Subcutaneous adipose tissue (tissue), 4 donors: ENCODE measurements around the gene NELL1. TPM values are rescaled to one million over a fixed set of nuclear protein-coding genes. Genes with fewer than 3 reads are reported as not detected.

Source experiments
- CTCF ChIP-seq: fragments of 450-650 bp; IDR thresholded peaks from one replicate; pipeline ENCODE4 v1.5.1; 2016; ENCODE audit warnings: low read depth, mild to moderate bottlenecking, control low read depth, antibody characterized with exemption, moderate library complexity
- total RNA-seq, 4 donors: library from RNA; depleted of rRNA; stranded (reverse); fragments of >200 nt; gene quantifications; one replicate each; pipeline ENCODE4 v1.1.0, GENCODE V29; 2016

The NELL1 gene
- total RNA-seq, 4 donors from 2014 or later: not detected

DNA sequence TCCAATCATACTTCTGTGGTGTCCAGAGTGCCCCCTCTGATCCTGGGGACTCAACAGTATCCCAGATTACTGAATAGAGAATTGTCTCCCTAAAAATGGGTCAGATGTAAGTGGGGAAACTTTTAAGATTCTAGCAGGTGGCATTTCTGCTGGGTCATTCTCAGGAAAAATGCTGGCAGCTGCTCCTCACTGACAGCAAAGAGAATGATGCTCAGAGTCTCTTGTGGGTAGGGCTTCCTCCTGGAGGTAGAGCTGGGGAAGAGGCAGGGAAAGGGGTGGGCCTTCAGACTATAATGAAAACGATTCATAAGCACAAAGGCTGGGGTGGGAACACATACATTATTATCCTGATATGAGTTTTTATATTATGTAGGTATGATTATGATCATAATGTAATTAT, 647.2 kb downstream of the NELL1 start:
- no peak for TF ChIP-seq CTCF

DNA sequence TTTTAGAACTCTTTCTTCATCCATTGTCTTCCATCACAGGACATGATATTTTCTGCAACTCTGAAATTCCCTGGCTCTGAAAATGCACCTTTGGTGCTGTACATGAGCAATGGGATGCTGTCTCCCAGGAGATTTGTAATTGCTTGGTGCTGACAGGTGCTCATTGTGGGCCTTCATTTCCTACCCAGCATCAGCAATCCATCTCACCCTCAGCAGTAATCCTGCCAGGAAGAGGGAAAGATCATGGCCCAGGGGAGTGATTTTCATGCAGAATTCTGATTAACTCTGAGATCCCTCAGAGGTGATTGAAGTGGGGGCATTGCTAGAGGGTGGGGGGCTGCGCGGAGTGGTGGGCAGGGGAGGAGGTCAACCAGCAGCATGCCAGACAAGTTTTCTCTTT, 651.7 kb downstream of the NELL1 start:
- TF ChIP-seq CTCF: no peak

DNA sequence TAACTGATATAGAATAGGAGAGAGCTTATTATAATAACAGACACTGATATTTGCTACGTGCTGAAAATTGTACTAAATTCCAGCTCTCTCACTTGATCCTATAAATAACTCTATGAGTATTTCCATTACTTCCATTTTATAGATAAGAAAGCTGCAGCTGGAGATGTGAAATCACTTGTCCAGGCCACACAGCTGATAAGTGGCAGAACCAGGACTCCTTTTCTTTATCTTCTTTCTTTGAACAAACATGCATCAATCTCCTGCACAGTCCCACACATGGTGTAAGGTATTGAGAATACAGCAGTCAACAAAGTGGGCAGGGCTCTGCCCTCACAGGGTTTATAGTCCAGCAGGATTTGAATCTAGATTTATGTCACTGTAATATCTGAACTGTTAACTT, 652.1 kb downstream of the NELL1 start:
- no peak for TF ChIP-seq CTCF

- no peak for TF ChIP-seq CTCF
These were observed 654.2 kb downstream of the NELL1 start for GRCh38 chr11:21323617-21324016.

DNA sequence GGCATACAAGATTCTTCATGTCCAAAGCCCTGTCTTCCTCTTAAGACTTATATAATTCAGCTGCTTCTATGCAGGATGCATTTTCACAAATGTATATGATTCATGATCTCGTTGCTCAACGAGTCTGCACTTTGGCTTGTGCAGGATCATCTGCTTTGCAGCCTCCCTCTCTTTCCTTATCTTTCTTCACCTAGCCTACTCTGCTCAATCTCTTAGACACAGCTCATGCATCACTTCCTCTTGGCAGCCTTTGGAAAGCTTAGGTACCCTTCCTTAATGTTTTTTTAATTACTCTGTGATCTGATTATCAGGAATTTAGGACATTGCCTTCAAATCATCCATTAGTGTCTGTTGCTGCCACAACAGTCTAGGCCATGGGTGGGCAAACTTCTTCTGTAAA, 673.8 kb downstream of the NELL1 start:
- TF ChIP-seq CTCF: no peak

DNA sequence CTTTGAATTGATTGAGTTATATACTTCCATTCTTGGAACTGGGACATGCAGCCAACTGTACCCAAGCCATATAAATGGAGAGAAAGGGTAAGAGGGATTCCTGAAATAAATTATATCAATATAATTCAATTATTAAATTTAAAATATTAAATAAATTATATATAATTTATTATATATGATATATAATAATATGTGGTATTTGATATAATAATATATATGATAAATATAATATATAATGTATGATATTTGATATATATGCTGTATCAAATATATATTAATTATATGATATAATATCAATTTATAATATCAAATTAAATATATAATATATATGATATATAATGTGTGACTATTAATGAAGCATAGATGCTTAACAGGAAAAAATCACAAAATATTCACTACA, 677.0 kb downstream of the NELL1 start:
- no peak for TF ChIP-seq CTCF

- TF ChIP-seq CTCF: no peak
These were observed 681.2 kb downstream of the NELL1 start for GRCh38 chr11:21350613-21351012.

DNA sequence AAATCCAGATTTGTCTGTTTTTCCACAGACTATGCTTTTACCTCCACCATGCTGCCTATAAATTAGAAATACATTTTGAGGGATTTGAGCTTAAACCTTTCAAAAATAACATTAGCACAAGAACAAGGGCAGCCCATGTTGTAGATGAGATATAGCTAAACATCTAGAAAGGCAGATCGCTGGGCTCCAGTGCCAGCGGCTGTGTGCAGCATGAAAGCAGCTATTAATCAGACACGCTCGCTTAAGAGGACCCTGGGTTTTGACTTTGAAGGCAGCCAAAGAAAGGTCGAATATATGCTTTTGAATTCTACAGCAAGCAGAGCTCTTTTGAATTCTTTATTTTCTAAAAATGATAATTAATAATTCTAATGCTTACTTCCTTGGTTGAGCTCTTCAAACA, 684.0 kb downstream of the NELL1 start:
- no peak for TF ChIP-seq CTCF
